HG03039 (cell line): ENCODE results near the gene ANKRD13D.
A peak's percentile ranks its signal among the peaks of the same experiment; 100 is the strongest.
"Not testable (repeated sequence)": the region's sequence is repeated elsewhere in the genome, so short reads cannot be mapped to it uniquely, and the experiment has no call there.

Experiments
- ATAC-seq: cut with Tn5 transposase; IDR thresholded peaks from one replicate; pipeline ENCODE4 v1.9.1; 2021; ENCODE audit warnings: mild to moderate bottlenecking, moderate library complexity; ENCODE audit not compliant: unreplicated experiment

The ANKRD13D gene

DNA sequence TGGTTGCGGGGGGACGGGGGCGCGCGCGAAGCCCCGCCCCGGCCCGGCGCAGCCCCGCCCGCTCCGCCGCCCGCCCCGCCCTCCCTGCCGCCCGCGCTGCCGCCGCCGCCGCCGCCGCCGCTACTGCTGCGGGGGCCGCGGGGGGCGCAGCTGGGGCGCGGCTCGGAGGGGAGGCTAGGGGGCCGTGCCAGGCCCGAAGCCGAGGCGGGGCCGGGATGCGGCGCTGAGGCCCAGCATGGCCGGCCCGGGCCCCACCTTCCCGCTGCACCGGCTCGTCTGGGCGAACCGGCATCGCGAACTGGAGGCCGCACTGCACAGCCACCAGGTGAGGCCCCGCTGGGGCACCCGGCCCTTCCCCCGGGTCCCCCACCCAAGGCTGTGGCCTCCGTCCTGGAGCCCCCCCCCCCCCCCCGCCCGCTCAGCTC, at the start of gene ANKRD13D:
TSS of gene ANKRD13D (plus strand) at position 78 of the 425 bp plus-strand sequence. CDS start at position 236, 158 bp downstream.
- no peak for ATAC-seq

DNA sequence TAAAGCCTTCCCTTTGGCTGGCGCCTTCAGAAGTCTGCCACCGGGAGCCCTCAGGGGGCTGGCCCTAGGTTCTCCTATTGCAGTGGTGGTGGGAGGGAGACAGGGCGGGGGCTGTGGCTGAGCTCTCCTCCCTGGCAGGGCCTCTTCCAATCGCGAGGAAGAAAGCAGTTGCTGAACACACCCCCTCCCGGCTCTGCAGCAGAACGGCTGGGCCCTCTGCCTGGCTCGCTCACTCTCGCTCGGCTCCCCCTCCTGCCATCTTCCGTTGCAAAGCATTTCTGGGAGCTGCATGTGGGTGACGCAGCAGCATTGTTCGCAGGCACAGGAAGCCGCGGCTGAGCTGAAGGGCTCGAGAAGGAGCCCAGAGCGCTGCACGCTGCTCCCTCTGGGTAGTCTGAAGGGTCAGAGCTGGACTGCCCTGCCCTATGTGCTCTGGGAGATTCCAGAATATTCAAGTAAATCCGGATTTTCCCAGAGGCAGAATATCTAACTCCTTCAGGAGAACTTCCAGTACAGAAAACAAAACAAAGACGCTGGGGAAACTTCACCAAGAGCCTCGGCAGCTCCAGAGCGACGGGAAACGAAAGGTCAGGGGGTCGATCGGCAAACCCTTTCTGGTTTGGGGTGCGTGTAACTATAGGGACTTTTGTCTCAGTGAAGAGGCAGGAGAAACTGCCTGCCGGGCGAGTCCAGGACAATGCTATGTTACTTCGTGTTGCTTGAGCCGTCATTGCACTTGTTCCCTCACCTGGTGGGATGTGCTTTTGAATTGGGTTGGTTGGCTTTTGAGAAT, 49.1 kb upstream of the ANKRD13D start:
- ATAC-seq, result peak; percentile 81

DNA sequence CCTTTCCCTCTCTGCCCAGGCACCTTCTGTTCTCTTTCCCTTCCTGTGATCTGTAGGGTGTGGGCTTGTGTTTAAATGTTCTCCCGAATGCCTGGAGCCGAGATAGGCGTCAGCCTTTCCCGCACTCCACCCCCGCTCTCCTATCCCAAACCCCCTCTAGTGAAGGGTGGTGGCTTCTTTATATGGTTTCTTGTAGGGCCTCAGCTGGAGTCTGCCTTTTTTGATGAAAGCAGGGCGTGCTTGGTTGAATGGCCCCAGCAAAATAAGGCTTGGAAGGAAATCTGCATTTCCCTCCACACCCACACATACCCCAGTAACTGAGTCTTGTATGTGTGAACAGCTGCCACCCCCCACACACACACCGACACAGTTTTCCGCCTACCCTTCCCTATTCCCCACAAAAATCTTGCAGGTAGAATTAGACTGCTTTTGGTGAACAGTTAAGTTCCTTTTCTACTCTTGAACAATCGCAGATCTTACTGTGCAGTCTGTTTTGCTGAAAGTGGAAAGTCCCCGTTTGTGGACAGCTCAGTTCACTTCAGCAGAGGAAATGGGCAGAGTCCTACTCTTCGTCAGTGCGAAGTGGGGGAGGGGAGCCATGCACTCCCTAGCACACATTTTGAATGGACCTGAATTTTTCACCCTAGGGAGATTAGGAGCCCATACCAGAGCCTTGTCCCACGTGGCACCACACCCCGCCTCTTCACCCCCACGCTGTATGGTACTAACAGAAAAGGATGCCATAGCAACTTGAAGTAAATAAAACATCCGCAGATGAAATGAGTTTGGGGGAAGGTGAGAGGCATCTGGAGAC, 48.3 kb upstream of the ANKRD13D start:
- no peak for ATAC-seq

DNA sequence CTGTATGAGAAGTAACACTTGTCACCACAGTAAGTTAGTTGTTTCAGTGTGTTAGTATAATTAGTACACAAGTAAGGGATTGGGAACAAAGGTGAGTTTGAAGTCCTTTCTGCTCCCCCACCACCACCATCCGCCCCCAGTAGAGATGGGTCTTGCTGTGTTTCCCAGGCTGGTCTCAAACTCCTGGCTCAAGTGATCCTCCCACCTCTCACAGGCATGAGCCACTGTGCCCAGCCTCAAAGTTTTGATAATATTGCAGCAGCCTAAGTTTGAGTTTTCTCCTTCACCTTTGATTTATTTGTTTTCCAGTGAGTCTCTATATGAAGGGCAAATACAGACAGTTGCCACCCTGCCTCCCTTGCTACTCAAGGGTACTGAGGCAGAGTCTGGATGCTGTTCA, 46.6 kb upstream of the ANKRD13D start:
- no peak for ATAC-seq

DNA sequence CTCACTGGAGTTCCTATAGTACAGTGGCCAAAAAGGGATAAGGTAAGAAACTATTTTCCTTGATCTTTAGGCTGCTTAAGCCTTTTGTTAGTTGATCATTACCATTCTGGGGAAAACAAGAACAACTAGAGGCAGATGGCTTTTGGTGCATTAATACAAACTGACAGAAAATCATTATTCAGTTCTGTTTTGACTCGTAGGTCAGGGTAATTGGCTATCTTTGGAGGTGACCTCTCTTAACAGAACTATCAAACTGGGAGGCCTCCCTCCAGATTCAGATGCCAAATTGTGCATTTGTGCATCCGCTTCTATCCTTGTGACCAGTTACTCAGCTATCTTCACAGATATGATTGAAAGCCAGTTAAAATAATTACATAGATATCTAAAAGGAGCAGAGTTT, 46.1 kb upstream of the ANKRD13D start:
- no peak for ATAC-seq

DNA sequence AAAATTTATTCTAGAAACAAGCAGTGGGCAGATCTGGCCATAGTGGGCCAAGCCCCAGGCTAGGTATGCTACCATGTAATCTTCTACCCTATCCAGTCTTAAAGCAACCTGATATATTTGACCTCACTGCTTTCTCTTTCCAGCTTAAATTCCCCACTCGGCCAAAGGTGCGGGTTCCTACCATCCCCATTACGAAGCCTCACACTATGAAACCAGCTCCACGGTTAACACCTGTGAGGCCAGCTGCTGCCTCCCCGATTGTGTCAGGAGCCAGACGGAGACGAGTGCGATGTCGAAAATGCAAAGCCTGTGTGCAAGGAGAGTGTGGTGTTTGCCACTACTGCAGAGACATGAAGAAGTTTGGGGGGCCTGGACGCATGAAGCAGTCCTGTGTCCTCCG, 44.1 kb upstream of the ANKRD13D start:
- no peak for ATAC-seq

DNA sequence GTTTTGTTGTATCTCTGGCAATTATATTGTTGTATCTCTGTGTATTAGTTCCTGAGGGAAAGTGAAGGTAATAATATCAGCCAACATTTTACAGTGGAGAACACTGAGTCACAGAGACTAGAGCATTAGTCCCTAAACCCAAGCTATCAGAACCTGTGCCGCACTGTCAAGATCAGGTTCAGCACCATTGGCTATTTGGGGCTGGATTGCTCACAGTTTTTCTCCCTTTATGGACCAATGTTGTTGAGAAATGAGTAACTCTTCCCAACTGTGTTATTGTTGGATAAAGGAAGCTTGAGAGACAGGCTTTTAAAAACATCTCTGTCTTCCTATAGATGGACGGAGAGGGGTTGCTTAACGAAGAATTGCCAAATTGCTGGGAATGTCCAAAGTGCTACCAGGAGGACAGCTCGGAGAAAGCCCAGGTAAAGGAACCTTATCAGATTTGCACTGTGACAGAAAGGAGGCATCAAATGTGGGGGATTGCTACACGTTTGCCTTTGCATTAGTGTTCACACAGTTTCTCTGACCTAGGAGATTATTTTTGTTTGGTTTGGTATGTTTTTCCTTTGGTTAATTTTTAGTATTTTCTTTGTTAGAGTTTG, 41.1 kb upstream of the ANKRD13D start:
- ATAC-seq, result no peak

DNA sequence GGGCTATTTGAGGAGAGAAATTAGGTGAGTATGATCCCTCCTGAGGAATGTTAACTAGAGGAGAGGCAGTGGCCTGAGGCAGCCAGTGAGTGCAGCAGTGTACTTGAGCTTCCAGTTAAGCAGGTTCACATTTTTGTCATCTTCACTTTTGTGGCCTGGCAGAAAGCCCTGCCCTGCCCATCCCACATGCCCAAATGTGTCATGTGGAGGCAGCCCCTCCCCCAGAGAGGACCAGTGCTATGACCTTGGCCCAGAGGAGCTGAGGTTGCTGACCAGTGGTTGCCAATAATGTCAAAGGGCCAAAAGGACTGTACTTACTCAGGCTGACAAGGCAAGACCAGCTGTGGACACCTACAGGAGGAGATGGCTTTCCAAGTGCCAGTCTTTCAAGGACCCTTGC, 40.5 kb upstream of the ANKRD13D start:
- no peak for ATAC-seq

DNA sequence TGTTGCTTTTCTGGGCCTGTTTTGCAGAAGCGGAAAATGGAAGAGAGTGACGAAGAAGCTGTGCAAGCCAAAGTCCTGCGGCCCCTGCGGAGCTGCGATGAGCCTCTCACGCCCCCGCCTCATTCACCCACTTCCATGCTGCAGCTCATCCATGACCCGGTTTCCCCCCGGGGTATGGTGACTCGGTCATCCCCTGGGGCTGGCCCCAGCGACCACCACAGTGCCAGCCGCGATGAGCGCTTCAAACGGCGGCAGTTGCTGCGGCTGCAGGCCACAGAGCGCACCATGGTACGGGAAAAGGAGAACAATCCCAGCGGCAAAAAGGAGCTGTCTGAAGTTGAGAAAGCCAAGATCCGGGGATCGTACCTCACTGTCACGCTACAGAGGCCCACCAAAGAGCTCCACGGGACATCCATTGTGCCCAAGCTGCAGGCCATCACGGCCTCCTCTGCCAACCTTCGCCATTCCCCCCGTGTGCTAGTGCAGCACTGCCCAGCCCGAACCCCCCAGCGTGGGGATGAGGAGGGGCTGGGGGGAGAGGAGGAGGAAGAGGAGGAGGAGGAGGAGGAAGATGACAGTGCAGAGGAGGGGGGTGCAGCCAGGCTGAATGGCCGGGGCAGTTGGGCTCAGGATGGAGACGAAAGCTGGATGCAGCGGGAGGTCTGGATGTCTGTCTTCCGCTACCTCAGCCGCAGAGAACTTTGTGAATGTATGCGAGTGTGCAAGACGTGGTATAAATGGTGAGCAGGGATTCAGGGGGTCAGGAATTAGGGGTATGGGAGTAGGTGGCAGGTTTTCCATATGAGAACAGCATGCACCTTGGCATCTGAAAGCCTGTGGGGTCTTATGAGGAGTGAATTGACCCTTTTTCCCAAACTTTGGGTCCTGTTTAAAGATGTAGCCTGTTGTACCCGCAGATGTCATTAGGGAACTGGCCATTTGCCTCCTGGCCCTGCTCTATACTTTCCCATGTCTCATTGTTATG, 38.8 kb upstream of the ANKRD13D start:
- ATAC-seq, result no peak

DNA sequence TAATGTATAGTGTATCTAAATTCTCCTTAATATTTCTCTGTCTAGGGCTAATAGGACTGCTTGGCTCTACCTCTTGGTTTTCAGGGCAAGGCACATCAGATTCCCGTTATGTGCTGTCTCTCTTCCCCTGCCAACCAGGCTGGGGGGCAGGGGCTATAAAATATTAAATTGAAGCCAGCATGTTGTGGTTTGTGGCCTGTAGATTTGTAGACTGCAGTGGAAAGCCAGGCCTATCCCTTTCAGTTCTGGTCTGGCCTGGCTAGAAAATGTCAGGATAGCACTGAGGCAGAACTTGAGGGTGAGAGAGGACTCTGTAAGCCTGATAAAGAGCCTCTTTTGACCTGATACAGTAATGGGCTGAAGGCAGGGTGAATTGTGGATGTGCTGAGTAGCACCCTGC, 37.3 kb upstream of the ANKRD13D start:
- ATAC-seq, result no peak

DNA sequence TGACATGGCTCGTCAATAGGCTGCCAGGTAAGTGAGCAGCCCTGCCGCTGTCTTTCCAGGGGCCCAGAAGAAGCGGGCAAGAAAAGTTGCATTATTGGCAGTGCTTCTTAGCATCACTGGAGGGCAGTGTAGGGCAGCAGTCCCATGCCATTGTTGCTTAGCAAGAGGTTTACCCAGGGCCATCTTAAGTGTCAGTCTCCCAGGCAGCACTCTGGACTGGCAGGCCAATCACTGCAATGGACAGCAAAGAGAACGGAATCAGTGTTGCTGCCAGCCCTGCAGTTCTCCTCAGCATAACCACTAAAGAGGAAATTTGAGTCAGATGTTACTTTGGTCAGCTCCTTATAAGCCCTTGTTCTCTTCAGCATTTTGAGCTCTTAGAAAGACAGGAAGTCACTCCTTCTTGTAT, 36.3 kb upstream of the ANKRD13D start:
- no peak for ATAC-seq

DNA sequence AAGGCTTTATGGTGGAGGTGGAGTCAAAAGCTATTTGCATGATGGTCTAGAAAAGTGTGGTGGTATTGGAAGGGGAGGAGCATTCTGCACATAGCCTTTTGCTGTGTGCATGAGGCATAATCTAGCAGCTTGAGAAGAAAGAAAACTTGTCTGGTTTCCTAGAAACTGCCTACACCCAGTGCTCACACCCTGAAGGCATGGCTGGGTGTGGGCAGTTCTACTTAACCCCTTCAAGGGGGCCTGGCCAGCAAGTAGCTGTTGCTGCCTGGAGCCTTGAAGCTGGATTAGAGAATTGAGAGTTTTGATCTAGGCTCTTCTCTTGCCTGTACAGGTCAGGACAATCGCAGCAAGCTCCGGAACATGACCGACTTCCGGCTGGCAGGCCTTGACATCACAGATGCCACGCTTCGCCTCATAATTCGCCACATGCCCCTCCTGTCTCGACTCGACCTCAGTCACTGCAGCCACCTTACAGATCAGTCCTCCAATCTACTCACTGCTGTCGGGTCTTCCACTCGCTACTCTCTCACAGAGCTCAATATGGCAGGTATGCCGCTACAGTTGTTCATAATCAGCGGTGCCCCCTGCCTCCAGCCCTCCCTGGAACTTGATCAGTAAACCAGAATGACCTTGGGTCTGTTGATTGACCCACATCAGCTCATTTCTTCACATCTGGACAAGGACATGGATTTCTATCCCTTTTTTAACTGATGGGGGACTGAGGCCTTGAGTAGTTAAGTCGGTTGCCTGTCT, 35.1 kb upstream of the ANKRD13D start:
- no peak for ATAC-seq

DNA sequence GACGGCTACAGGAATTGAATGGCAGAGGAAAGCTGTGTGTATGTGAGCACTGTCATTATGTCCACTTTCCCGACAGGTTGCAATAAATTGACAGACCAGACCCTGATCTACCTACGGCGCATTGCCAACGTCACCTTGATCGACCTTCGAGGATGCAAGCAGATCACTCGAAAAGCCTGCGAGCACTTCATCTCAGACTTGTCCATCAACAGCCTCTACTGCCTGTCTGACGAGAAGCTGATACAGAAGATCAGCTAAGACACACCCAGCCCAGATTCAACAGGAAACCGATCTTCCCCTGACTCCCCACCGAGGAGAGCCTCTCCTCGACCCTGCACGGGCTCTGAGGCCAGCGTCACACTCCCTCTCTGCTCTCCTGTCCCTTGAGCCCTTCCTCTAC, 34.3 kb upstream of the ANKRD13D start:
- ATAC-seq, result no peak

DNA sequence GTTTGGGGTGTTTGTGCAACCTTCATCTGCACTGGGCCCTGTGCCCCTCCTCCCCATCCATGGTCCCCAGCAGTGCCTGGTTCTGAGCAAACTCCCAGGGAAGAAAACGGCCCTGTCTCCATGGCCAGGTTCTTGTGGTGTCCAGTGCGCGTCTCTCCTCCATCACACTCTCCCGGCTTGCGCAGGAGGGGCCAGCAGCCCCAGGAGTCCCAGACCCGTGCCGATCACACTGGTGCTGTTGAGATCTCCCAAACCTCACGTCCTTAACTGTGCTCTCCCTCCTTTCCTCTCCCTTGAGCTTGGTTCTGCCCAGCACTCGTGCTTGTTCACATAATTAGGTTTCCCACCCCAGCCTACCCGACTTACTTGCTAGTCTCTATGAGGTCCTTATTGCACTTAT, 33.8 kb upstream of the ANKRD13D start:
- ATAC-seq, result no peak

DNA sequence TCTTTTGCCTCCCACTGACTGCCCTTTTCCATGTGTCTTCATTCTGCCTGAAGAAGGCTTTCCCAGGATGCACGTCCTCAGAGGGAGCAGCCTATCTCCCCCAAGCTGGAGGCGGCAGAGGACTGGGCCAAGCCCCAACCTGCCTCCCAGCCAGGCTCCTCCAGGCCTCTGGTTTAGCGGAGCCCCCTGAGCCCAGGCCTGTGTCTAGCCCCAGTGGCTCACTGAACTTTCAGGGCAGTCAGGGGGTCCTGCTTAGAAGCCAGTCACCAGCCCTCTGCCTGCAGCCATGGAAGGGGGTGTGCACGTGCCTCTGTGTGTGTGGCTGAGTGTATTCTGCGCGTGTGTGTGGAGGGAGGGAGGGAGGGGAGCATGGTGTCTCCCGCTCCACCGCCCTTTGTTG, 33.2 kb upstream of the ANKRD13D start:
- ATAC-seq, result no peak

DNA sequence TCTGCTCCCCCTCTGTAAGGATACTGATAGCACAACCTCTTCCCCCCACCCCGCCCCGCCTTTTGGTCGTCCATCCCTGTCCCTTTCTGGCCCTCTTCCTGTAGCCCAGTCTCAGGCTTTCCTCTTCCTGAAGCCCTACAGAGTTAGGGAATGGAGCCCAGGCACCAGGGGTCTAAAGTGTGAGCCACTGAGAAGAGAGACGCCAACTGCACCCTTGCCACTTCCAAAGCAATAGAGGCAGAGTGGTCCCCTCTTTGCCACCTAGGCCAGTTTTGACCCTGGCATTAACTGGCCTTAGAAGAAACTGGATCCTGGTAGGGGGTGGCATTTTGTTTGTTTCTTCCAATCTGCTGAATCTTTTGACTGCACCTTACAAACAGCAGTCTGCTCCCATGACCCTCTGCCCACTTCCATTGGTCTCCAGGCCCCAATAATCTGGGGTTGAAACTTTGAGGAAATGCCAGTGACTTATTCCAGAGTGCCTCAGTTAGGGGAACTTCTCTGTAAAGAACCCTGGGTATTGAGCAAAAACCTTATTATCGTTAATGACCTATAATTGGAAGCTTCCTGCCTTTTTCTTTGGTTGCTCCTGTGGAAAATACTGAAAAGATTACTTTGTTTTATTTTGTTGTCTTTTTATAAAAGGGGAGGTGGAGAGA, 32.5 kb upstream of the ANKRD13D start:
- no peak for ATAC-seq

DNA sequence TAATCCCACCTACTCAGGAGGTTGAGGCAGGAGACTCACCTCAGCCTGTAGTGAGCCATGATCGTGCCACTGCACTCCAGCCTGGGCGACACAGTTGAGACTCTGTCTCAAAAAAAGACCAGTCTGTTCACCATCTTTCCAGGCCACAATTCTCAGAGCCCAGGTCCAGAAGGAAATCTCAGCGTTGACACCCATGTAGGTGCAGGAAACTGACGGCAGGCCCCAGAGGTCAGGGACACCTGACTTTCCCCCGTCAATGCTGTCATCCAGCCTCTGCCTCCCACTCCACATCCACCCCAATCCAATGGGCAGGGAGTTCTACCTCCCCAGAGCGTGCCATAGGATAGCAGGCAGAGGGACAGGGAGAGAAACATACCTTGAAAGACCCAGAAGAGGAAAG, 28.7 kb upstream of the ANKRD13D start:
- no peak for ATAC-seq

DNA sequence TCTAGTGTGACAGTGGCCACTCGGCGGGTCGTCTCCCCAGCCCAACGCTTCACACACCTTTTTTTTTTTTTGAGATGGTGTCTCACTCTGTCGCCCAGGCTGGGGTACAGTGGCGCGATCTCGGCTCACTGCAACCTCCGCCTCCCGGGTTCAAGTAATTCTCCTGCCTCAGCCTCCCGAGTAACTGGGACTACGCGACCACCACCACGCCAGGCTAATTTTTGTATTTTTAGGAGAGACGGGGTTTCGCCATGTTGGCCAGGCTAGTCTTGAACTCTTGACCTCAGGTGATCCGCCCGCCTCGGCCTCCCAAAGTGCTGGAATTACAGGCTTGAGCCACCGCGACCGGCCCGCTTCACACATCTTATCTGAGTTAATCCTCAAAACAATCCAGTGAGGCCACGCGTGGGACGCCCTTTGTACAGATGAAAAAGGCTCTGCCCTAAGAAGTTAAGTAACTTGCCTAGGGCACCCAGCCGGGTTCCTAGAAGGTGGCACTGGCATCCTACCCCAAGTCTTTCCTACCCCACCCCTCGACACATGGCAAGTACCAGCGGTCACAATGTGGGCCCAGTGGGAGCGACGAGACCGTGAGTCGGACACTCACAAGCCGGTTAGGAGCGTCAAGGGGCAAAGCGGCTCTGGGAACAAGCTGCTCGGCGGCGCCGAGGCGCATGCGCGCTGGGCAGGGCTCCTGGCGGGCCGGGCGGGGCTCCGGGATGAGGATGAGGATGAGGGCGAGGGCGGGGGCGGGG, 28.0 kb upstream of the ANKRD13D start:
- ATAC-seq, result not testable (repeated sequence)

DNA sequence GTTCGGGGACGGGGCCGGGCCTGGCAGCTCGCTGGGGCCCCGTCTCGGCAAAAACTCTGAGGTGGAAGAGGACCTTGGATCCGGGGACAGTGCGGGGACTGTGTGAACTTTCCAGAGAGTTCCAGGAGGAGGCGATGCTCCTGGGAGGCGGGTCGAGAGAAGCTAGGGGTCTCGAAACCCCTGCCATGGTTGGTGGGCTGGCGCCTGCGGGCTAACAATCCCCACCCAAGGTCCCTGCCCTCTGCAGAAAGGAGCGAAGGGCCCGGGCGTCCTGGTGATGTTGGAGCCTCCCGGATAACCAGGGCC, 27.5 kb upstream of the ANKRD13D start:
- no peak for ATAC-seq
